ENCODE data around the gene OLIG3.

Gene OLIG3

DNA sequence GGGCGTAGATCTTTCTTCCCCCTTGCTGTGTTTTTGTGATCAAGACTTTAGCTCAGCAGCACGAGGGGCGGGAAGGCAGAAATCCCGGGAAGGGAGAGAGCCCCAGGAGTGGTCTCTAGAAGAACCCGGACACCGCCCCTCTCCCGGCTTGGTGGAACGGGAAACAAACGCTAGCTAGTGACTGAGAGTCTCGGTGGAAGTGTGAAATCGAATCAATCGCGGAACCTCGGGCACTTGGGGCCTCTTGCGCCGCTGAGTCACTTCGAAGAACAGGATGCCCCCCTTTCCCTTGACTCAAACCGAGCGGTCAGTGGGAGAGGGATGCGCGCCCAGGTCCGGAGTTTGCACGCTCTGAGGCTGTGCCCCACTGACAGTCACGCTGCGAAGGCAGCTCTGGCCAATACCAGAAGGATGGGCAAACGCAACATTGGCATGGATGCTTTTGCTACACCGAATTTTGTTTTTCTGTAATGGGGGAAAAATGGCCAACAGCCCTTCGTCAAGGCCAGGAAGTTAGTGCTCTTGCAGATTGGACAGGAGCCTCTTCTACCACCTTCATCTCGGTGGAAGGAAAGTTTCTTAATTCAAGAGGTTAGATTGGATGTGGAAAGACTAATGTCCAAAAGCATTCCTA is 1.6 kb upstream of the OLIG3 start:
- no peak for DNase-seq (ENCODE audit: low spot score)

DNA sequence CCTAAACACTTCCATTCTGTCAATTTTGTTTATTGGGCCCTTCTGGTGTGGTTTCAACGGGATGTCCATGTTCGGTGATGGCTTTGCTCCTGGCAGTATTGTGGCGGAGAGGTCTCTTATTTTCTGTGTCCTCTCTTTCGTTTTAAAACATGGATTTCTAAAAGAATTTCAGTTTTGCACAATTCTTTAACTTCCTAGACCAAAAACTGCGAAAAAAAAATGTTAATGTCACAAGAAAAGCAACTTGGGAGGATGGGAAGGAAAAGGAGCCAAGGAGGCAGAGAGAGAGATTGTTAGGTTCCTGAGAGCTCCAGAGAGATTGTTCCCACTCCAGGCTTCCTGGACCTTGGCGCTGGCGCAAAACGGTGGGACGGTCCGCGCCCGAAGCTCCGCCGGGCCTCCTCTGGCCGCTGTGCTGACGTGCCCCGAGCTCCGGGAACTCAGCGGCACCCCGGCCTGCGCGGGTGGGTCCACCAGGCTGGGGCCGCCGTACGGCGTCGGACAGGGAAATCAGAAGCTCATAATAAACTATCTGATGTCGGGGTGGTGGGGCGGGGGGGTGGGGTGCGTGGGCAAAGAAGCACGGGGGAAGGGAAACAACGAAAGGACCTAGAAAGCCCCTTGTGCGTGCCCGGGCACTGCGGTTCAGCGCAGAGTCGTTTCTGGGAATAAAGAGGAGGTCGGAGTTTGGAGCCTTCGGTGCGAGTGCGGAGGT is 951 bp upstream of the OLIG3 start:
- no peak for DNase-seq (ENCODE audit: low spot score)

DNA sequence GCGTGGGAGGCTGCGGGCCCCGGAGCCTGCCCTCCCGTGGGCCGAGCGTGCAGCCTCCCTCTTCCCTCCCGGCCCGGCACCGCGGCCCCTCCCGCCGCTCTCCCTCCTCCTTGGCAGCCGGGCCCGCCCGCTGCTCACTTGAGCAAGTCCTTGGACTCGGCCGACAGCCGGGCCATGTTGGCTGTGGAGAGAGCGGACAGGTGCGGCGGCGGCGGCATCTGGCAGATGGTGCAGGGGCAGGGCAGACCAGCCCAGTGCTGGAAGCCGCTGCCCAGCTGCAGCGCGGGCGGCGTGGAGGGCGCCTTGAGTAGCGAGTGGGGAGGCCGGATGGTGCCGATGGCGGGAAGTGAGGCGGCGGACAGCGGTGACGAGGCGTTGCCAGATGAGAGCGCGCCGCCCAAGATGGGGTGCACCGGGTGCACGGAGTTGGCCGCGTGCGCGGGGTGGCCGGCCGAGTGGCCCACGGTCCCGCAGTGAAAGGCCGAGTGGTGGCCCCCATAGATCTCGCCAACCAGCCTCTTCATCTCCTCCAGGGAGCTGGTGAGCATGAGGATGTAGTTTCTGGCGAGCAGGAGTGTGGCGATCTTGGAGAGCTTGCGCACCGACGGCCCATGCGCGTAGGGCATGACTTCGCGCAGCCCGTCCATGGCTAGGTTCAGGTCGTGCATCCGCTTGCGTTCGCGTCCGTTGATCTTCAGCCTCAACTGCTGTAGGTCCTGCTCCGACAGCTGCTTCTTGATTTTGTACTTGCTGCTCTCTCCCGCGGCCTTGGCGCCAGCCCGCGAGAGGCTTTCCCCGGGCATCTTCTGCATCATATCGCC is 766 bp downstream of the OLIG3 start:
- no peak for DNase-seq (ENCODE audit: low spot score)

DNA sequence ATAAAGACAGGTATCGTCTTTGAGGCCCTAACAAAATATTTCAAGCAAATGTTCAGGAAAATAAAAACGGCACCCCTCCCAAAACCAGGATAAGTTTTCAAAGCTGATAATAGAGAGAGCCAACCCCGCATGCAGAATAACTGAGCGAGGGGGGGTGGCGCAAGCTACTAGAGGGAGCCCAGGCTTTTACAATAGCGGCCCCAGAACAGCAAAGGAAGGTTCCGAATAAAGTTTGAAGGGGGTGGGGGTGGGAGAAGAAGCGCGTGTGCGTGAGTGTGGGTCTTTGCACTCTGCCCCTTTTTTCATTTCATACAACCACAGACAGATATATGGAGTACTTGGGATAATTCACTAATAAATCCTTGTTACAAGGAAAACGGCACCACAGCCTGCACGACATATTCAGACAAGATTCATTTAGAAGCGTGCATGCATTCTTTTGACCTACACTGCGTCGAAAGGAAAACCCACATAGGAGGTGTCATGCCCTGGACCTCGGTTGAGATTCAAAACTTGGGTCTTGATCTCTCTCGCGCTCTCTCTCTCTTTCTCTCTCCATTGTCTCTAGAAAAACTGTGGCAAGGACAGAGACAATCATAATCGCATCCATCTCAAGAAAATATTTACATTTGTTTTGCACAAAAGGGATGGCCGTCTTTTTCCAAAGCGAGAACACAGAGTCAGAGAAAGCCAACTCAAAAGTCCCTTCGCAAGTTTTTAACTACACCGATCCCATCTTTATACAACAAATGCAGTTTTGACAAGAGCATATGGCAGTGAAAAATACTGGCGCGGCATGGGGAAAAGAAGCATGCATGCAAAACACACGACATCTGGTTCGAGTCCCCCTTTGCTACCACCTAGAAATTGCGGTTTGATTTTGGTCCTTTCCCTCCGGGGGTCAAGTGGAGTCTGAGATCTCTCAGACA is 1.6 kb downstream of the OLIG3 start:
- no peak for DNase-seq (ENCODE audit: low spot score)

DNA sequence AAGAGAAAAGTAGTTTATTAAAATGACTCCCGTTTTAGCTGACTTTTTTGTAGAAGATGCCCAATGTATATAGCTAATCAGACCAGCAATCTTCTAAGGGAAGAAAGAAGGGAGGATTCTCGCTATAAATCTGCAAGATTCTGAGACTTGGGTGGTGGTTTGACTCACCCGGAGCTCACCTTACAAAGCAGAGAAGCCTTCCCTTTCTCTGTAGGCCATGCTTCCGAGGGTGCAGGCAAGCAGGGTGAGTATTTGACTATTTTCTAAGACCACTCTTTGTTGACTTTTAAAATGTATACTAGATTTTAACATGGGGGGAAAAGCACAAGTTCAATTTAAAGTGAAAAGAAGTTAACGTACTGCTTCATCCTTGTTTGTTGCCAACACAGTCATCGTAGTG is 2.7 kb downstream of the OLIG3 start:
- DNase-seq (ENCODE audit: low spot score), result no peak

DNA sequence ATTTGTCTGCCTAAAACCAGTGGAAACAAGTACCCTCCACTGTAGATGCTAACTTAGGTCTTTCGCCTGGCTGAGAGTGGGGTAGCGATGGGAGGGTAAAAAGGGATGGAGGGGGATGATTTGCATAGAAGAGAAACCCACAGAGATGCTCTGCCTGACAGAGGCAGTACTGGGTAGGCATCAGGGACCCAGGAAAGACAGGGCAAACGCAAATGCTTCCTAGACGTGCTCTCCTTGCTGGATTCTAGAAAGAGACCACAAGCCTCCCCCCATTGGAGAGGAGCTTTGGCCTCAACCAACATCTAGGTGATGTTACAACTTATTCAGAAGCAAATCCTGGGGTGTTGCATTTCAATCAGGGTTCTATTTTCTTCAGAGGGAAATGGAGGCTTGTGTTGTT is 3.2 kb downstream of the OLIG3 start:
- DNase-seq (ENCODE audit: low spot score), result no peak

DNA sequence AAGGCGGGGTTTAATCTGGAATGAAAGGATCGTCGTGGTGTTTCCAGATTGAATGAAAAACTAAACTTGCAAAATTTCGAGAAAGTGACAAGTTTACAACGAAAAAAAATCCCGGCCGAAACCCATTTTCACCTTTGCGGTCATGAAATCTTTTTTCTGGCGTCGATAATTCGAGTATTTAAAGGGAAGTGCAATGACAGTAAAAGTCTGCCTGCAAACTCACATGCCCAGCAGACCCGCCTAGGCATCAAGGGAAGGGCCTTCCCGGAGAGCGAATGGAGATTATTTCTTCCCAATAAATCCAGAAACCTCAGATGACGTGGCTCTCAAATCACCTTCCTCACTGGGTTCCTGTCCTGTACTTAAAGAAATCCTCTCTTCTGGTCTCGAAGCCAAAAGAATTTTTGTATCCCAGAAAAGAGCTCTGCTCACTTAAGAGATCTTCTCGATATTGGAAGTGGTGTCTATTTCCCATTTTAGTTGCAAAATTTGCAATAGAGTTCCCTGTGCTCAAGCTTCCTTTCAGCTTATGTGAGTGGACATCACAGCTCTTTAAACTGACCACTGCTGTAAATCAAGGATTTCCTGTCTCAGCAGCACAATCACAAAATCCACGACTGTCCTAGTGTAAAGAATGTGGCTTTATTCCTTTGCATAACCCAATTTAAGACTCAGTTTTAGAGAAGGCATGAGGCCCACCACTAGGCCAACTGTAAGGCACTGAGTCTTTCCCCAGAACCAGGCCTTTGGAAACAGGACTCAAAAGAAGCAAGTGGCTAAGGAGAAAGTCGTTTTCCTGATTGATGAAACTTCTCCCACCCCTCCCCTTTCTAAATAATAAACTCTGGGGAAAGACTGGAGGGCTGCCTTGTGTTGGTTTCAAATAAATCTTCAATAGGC is 3.9 kb downstream of the OLIG3 start:
- no peak for DNase-seq (ENCODE audit: low spot score)

DNA sequence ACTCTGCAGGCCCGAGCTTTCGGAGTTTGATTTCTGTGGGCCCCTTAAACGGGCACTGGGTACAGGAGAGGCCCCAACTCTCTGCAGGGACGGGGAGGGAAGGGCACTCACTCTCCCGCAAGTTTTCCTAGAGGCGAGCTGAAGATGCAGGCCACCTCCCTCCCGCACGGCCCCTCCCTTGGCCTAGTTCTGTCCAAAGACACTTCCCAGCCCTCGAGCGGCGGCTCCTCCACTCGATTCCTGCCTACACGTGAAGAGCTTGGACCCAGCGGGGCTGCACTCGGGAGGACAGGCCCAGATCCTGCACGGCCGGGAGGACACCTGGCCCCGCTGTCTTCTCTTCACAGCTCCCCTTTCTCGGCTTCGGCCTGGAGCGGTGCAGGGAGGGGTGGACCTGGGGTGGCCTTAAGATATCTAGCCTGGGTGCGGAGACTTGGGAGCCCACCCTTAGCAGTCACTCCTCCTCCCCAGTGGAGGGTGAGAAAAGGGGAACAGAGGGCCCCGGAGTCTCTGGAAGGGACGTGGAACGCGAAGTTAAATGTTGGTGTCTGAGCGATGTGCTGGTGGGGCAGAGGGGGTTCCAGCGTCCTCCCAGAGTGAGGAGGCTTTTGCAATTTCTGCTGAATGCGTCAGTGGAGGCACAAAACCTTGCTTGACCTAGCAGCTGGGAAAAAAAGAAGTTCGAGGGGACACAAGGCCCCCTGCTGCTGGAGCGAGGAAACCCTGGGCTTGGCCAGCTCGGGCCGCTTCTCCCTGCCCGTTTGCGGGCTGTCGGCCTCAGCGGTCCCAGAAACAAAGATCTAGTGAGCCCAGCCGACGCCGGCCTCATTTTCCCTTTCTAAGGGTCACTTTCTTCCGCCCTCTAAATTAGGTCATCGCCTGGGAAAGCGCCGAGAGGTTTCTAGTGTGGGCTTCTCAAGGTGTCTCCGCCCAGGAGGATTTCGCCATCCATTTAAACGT is 4.9 kb downstream of the OLIG3 start:
- DNase-seq (ENCODE audit: low spot score), result no peak

DNA sequence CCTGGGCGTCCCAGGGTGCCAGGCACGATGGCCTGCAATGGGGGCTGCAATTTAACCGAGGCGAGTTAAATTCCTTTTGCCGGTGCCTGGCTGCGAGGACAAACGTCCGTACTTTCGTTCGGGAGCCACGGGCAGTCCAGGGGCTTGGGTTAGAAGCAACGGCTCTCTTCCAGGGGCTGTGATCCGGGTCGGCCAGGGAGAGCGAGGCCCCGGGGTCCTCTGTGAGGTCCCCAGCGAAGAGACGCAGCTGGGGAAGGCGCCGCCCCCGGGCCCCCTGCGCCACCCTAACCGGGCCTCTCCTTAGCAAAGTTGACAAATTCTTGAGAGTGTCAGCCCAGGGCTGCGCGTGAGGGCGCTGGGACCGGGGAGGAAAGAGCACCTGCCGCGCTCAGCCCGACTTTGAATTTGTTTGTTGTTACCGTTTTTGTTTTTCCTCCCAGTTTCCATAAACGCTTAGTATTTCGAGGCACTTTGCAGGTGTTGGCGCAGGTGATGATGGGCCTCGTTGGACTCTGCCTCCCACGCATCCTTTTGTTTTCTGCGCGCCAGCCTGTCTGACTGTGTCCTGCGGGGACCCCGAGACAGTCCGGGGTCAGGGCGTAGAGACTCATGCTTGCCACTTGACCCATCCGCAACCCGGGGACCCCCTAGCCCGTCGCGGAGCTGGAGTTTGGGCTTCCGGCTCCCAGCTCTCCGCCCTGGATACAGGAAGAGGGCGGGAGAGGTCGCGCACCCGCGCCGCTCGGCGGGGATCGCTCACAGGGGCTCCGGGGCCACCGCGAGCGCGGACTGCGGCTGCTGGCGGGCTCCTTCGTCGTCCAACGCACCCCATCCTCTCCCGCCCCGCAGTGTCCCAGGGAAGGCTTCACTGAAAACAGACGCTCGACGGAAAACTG is 5.8 kb downstream of the OLIG3 start:
- no peak for DNase-seq (ENCODE audit: low spot score)

DNA sequence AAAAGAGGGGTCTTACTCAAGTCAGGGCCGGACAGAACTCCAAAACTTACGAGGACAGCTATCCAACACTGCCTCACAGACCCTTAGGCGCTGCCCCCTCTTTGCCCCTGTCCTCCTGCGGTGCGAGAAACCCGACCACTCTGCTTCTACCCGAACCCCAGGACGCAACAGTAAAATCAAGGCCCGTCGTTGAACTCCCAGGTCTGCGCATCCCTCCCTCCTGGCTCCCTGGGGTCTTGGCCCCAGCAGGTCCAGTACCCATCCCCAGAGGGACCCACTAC is 6.4 kb downstream of the OLIG3 start:
- no peak for DNase-seq (ENCODE audit: low spot score)

DNA sequence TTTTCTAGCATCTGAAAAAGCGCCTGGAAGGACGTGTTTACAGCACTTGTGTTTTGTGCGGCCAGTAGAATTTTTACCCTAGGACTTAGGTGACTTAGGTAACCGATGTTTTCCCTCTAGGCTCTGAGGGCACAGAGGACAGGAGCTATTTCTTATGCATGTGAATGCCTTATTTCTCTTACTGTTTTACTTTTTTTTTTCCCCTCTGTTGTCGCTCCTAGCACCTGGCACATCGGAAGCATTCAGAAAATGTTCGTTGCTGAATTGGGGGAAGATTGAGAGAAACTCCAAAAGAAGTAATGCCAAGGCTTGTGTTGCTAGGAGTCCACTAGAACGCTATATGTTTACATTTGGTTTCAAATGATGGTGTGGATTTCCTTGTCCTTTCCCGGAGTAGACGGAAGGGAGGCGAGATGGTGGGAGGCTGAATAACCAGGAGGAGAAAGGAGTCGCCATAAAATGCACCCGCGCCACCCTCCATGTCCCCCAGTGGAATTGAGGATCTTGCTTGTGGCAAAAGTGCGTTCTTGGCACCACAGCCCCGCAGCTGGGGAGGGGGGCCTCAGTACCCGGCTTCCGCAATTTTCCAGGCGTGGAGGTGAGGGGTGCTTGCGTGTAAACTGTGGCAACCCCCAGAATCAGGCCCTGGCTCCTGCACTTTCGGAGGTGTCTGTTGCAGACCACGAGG is 6.9 kb downstream of the OLIG3 start:
- DNase-seq (ENCODE audit: low spot score), result no peak

DNA sequence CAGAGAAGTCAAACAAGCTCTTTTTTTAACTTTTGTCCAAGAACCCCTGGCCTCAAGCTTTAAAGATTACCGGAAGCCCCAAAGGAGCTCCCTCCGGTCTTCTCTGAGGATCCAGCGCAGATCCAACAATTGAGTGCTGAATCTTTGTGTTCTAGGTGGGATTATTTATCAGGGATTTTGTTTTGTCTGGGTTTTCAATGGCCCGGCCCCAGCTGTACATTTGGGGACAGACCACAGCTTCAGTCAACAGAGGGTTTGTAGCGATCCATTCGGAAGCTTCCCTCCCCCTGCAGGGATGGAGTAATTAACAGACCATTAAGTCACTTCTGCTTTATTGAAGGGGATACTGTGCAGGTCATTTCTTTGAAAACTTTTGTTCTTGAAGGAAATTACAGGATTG is 7.8 kb downstream of the OLIG3 start:
- no peak for DNase-seq (ENCODE audit: low spot score)

DNA sequence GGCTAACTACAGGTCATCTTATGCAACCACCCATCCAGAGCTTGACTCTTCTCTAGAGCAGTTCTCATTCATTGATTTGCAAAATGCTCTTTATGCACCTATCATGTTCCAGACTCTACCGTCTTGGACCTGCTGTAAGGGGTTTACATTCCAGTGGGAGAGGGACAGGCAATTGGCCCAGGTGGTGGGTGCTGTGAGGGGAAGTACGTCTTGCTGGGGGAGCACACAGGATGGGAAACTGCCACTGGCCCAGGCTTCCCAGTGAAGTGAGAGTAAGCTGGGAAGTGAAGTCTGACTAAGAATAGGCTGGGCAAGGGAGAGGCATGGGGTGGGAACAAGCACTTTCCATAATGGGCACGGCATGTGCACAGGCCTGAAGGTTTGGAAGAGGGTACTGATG is 13.8 kb downstream of the OLIG3 start:
- no peak for DNase-seq (ENCODE audit: low spot score)

DNA sequence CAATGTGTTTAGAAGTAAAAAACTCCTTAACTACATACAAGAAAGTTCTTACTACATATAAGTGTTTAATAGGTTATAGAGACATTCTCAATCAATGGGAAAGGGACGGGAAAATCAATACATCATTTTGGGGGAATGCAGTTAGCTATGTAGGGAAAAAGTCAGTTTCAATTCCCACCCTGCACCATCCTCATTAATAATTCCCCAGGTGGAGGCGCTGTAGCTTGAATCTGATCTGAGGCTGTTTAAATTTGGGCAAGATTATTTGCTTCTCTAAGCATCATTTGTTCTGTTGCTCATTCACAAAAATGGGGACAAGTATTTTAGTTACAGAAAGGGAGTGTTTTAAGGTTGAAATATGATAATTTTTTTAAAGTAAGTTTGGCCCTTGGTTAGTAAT is 19.1 kb downstream of the OLIG3 start:
- no peak for DNase-seq (ENCODE audit: low spot score)

DNA sequence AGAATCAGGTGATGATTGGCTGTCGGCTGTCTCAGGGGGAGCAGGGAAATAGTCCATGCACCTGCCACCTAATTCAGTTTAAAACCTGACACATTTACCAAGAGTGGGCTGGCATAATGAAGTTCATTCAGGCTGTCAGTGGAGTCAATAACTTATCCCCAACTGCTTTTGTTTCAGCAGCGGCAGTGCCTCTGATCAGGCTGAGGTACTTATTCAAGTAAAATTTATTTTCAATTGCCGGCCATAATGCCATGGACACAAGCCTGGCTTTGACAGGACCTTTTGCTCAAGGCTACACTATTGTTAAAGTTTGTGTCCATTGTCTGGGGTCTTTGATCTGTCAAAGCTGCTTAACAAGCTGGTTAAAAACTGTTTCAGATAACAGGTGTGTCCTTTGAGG is 20.6 kb downstream of the OLIG3 start:
- no peak for DNase-seq (ENCODE audit: low spot score)

DNA sequence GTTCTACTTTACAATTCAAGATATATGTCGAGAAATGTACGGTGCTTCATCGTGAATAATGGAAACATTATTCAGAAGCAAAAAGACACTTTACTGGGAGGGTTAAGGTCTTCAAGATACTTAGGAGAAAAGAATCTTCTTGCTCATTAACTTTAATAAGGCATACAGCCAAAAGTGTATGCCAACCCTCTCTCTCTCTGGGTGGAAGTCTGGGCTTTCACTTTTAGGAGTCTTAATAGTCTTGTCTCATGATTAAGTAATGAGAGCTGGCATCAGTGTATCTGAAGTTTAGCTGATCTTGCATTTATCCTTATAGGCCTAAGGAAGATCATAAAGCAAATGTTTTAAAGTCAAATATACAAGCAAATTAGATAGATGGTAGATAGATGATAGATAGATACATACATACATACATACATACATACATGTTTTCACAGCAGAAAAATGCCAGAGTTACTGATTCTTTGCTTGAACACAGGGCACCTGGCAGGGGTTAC is 21.5 kb downstream of the OLIG3 start:
- DNase-seq (ENCODE audit: low spot score), result no peak

DNA sequence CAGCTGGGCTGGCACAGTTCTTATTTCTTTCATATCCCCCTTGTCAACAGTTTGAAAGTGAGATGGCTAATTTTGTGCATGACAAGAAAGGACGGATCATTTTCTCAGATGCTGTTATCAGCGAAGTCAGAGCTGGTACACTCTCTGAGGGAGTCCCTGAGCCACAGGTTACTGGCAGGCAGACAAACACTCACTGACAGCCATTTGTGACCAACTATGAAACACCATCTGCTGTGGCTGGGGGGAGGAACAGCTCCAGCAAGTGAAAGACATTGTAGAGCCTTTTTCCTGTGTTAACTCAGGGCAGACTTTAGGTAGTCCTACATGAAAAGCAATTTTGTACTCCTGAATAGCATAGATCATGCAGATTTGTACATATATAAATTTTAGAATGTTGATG is 22.2 kb downstream of the OLIG3 start:
- no peak for DNase-seq (ENCODE audit: low spot score)

DNA sequence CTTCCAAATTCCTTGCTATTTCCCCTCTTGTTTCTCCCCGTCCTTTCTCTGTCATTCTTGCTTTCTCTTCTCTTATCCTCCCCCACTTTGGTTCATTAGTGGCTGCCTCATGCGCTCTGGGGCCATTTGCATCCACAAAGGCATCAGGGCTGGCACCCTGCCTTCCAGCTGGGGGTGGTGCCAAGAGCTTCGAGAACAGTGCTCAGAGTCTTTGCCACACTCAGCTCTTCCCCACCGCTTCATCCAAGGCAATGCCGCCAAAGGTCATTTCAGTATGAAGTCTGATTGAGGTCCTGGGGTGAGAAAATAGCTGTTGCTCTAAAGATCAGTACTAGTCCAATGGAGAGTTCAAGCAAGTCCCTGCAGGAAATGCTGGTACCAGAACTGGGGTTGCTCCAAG is 22.7 kb downstream of the OLIG3 start:
- no peak for DNase-seq (ENCODE audit: low spot score)
